AG20443 (cell line): ENCODE data around the gene LTBR.
A peak's percentile ranks its signal among the peaks of the same experiment; 100 is the strongest.
"Not testable (repeated sequence)": the region's sequence is repeated elsewhere in the genome, so short reads cannot be mapped to it uniquely, and the experiment has no call there.

Experiments used
- DNase-seq: peaks from one replicate; pipeline ENCODE4 v3.0.0; 2012; ENCODE audit warnings: low spot score, mixed read lengths

Gene LTBR

DNA sequence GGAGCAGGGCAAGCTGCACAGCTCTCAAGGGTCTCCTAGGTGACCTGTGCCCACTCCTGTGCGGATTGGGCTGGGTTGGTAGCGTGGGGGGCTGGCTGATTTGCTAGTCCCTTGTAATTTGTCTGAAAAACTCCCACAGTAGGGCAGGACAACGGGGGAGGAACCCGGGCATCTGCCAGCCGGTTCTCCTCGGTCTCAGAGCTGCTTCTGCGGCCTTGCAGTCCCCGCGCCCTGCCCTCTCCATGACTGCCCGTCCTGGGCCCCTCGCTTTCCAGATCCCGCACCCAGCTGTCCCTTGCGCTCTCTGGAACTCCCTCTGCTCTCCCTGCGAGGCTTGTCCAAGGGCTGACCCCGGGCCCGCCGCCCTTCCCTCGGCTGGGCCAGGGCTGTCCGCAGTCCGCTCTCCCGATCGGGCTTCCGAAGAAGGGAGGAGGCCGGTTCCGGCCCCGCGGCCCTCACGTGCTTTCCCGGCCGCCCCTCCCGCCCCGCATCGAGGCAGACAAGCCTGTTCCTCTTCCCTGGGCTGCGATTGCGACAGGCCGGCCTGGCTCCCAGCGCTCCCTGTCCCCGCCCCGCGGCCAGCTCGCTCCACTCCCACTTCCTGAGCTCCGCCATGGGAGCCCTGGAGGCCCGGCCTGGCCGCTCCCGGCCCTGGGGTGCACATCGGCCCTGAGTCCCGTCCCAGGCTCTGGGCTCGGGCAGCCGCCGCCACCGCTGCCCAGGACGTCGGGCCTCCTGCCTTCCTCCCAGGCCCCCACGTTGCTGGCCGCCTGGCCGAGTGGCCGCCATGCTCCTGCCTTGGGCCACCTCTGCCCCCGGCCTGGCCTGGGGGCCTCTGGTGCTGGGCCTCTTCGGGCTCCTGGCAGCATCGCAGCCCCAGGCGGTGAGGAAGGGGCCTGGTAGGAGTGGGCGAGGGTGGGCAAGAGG lies at the start of gene LTBR:
Gene LTBR, plus strand, starts transcription at position 591 of the 927 bp plus-strand sequence. Its CDS starts 197 bp downstream, at position 788.
- peak; percentile 97 for DNase-seq

GRCh38 chr12:6334359-6334758 lies 49.6 kb upstream of the LTBR start:
- DNase-seq, result no peak

- DNase-seq, result no peak
Measured at GRCh38 chr12:6334940-6335450, 49.0 kb upstream of the LTBR start.

DNA sequence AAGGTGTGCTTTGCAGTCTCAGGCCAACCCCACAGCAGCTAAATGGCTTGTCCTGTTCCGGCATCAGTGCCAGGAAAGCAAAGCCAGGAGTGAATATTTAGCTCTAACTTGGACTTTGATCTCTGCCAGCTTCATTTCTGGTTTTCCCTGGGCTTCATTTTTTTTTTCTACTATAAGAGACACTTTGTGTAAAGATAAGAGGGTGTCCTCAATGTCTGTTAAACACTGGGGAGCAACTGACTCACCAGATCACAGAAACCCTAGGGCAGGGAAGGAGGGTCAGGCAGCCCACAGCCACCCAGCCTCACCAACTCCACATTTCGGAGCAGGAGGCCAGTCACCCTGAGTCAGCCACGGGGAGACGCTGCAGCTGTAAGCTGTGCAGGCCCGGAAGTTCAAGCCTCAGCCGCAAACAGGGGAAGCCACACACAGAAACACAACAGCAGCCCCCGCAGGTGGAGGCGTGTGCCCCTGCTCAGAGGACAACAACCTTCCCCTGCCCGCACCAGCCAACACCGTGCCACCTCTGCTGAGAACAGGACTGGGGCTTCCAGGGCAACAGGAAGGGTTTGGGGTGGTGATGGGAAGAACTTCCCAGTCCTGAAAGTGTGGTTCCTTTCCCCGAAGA lies 48.4 kb upstream of the LTBR start:
- peak; percentile 84 for DNase-seq

GRCh38 chr12:6336079-6336888 lies 47.7 kb upstream of the LTBR start:
- DNase-seq, result peak; percentile 95

GRCh38 chr12:6336889-6337853 lies 46.8 kb upstream of the LTBR start:
- no peak for DNase-seq

GRCh38 chr12:6337958-6338433 lies 46.0 kb upstream of the LTBR start:
- no peak for DNase-seq

GRCh38 chr12:6338536-6338935 lies 45.4 kb upstream of the LTBR start:
- DNase-seq, result not testable (repeated sequence)

DNA sequence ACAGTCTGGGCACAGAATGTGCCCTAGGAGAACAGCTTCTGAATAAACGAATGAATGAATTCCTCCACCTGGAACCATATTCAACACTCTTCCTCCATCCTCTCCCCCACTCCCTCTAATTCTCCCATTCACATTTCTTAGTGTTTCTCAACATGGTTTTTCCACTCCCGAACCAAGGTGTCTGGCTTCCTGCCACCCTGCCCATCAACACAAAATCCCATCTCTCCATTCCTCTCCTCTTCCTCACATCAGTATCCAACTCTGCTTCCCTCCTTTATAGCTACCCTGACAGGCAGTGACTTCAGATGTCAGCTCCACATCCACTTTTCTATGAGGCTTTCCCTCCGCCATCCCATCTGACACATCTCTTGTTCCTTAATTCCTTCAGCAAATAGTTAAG lies 45.0 kb upstream of the LTBR start:
- no peak for DNase-seq

- DNase-seq, result peak; percentile 62
Measured at GRCh38 chr12:6340032-6340638, 43.8 kb upstream of the LTBR start.

DNA sequence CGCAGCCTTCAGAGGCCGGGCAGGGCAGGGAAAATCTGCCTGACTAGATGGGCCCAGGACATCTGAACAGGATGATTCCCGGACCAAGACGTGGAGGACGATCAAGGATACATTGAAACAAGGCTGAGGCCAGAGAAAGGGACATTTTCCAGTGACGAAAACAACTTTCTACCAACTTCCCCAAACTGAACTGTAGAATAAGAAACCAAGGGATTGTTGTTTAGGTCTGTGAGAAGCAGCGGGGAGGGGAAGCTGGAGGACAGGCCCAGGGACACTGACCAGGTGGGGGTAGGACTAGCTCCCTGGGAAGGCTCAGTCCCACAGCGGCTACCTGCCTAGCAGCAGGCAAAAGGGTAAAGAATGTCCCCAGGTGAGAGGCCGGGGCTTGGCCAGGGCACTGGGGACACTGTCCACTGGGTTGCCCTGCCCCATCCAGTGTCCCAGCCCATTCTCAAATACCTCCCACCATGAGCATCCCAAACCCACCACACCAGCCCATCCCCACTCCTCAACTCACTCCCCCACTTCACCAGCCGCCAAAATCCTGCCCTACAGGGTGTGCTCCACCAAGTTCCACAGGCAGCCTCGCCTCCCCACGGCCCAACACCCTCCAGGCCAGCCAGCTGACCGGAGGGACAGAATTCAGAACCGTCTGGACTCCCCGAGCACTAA lies 43.1 kb upstream of the LTBR start:
- DNase-seq, result no peak

DNA sequence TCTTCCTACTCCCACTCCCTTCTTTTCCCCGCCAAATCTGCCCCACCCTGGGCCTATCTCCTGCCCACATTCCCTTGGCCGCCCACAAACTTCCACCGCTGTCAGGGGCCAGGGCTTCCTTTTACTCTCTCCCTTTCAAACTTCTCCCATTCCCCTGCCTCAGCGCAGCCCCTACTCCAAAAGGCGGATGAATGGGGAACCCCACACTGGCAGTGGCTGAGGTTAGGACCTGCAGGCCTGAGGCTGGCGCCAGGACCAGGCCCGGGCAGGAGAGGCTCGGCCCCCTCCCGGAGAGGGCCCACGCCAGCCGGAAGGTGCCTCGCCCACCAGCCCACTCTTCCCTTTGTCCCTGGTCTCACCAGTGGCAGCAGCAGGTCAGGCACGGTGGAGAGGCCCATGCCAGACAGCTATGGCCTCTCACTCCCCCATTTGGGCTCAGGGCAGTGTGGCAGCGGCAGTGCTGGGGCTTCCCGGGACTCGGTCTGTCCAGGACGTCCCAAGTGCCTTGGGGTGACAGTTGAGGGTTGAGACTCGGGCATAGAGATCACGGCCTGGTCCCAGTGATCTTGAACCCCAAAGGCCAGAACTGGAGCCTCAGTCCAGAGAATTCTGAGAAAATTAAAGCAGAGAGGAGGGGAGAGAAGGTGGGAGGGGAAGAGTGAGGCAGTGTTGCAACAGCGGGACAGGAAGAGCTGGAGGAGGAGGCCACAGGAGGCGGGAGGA lies 42.4 kb upstream of the LTBR start, which contains the start of gene TNFRSF1A:
Gene TNFRSF1A, minus strand, starts transcription at position 660 of the 723 bp plus-strand sequence. Its CDS starts 262 bp downstream, at position 398.
- DNase-seq, result peak; percentile 84

DNA sequence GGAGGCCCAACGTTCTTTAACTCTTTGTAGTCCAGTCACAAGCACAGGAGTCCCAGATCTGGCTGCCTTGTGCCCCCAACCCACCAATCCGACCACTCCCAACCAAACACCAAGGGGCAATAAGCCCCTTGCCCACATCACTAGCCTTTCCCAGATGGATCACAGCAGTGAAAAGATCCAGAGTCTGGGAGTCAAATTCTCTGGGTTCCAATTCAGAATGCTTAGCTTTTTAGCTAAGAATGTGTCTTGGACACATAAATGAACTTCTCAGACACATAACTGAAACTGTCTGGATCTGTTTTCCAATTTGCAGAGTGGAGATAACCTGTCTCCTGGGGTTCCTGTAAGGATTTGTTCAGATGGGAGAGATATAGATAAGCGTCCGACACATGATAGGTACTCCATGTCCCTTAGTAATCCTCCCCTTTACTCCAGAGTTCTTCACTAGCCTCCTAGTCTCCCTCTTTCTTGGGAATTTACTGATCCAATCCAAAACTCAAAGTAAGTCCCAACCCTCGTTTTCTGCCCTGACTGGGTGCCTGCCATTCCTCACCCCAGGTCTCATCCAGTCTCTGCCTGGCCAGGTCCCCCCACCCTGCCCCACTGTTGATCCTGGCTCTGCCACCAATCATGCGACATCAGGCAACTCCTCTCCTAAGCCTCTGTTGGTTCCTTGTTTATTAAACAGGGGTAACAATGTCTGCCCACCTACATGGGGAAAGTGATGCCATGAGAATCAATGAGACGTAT lies 41.6 kb upstream of the LTBR start:
- DNase-seq, result no peak

DNA sequence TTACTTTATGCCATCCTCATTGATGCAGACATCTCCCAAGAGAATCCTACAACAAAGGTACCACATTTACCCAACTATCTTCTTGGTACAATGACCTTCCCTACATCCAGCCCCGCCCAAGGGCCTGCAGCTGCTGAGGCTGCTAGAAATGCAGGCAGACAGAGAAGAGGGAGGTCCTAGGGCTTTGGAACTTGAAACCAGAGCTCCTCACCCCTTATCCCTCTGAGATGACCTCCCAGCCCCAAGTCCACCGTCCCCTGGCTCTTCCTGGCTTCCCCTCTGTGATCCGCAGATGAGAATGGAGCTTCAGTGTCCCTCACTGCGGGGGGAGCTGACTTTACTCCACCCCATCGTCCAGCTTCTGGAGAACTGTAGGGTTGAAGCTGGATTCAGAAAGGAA lies 40.4 kb upstream of the LTBR start:
- DNase-seq, result no peak

DNA sequence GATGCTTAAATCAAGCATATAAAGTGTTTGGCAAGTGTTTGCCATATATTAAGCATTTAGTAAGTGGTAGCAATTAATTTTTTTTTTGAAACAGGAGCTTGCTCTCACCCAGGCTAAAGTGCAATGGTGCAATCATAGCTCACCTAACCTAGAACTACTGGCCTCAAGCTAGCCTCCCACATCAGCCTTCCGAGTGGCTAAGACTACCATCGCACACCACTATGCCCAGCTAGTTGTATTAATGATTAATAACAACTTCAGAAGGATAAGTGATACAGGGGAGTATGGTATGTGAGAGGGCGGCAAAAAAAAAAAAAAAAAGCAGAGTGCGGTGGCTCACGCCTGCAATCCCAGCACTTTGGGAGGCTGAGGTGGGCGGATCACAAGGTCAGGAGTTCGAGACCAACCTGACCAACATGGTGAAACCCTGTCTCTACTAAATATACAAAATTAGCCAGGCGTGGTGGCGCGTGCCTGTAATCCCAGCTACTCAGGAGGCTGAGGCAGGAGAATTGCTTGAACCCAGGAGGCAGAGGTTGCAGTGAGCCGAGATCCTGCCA lies 39.8 kb upstream of the LTBR start:
- DNase-seq, result not testable (repeated sequence)

GRCh38 chr12:6345319-6346091 lies 38.5 kb upstream of the LTBR start:
- peak; percentile 79 for DNase-seq

DNA sequence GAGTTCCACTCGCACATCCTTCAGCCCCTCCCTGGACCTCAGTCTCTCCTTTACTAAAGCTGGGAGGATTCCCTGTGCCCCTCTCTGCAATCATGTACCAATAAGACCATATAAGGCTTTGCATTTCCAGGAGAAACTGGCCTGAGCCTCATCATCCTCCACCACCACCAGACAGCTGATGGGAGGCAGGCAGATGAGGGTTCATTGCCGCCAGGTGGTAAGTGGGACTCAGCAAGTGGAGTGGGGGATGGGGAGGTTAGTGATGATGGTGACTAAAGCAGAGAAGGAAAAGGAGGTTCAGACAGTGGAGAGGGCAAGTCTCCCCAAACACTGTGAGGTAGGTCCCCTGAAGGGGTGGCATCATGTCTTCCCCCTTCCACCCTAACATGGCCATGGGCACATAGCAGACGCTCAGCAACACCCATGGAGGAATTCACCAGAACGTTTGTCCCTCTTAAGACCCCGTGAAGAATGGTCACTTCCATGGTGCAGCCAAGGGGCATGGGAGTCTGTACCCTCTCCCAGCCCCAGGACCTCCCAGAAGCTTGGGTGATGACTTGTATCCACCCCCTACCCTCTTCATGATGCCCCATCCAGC lies 37.6 kb upstream of the LTBR start:
- DNase-seq, result no peak
